OCI-LY3 (cell line): ENCODE results near the gene KRIT1.

Experiments used
- H2AFZ ChIP-seq: fragments of 200-600, 300-600 bp; shearing (Covaris generic); 2 replicates; pipeline ENCODE4 v1.6.0; 2014; ENCODE audit warnings: antibody characterized with exemption, low read depth, low read length
- H3K27ac ChIP-seq: fragments of 200-600, 300-600 bp; sonication (generic); 2 replicates; pipeline ENCODE4 v1.5.1; 2014; ENCODE audit warnings: mild to moderate bottlenecking, low read length, moderate library complexity, mixed read lengths
- H3K27me3 ChIP-seq: fragments of 200-600, 300-600 bp; sonication (generic); 2 replicates; pipeline ENCODE4 v1.6.1; 2014; ENCODE audit warnings: low read depth, low read length, mixed read lengths
- H3K36me3 ChIP-seq: fragments of 200-600, 300-600 bp; sonication (generic); replicated peaks from 2 replicates; pipeline ENCODE3; 2014; ENCODE audit warnings: low read depth, low read length, mixed read lengths
- H3K4me1 ChIP-seq: fragments of 300-600, 200-600 bp; sonication (generic); 2 replicates; pipeline ENCODE4 v1.6.1; 2014; ENCODE audit warnings: low read length, mixed read lengths
- H3K4me2 ChIP-seq: fragments of 200-600, 300-600 bp; sonication (generic); 2 replicates; pipeline ENCODE4 v1.6.1; 2014; ENCODE audit warnings: low read length, mixed read lengths
- H3K4me3 ChIP-seq: fragments of 300-600, 200-600 bp; sonication (generic); 2 replicates; pipeline ENCODE4 v1.5.1; 2014; ENCODE audit warnings: antibody characterized with exemption, mild to moderate bottlenecking, low read length, moderate library complexity
- H3K79me2 ChIP-seq: fragments of 300-600, 200-600 bp; shearing (Covaris generic); 2 replicates; pipeline ENCODE4 v1.6.1; 2014; ENCODE audit warnings: mild to moderate bottlenecking, low read length, mixed read lengths
- H3K9ac ChIP-seq: fragments of 300-600, 200-600 bp; shearing (Covaris generic); 2 replicates; pipeline ENCODE4 v1.6.0; 2014; ENCODE audit warnings: mild to moderate bottlenecking, low read length, moderate library complexity
- H3K9me3 ChIP-seq: fragments of 200-600, 300-600 bp; shearing (Covaris generic); 2 replicates; pipeline ENCODE4 v1.6.1; 2014; ENCODE audit warnings: low read length, mixed read lengths; ENCODE audit not compliant: insufficient read depth
- H4K20me1 ChIP-seq: fragments of 200-600, 300-600 bp; sonication (generic); 2 replicates; pipeline ENCODE4 v1.6.1; 2016; ENCODE audit warnings: low read length, mixed read lengths; ENCODE audit not compliant: insufficient read depth
- EZH2phosphoT487 ChIP-seq: fragments of 200-600 bp; shearing (Covaris generic); IDR thresholded peaks from 2 replicates; pipeline ENCODE4 v1.6.1; 2018; ENCODE audit warnings: antibody characterized with exemption, mixed run types, low read depth
- TF ChIP-seq, protein P1 (sequence below): fragments of 200-600, 300-600 bp; sonication (generic); IDR thresholded peaks from 2 replicates; pipeline ENCODE4 v1.5.1; 2014; ENCODE audit warnings: antibody characterized with exemption, low read length, low read depth

Gene KRIT1

DNA sequence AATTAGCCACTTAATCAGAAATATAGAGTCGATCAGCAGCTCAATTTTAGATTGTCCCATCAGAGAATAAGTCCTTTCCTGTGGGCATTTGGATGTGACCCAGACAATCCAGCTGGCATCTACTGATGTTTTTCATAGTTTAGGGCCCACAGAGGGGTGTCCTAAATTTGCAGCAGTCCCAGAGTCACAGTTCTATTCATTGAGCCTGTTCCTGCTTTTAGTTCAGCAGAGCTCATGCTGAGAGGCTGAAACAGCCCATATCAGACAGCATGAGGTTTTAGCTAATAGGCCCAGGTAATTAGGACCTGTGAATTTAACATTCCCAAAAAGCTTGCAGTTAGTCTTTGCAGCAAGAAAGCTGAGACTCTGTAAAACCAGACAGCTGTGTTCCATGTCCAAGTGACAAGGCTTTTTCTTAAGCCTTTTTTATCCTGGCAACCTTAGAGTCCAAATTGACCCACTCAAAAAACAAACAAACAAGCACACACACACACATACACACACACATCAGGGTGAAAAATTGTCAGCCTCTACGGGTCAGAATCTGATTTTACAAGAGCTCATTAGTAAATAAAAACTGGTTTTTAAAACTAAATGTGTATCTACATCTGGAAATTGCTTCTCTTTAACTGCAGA lies 33.8 kb upstream of the KRIT1 start:
- no peak overlapping the region for H3K4me2 ChIP-seq
- no peak overlapping the region for H3K27ac ChIP-seq
- H3K36me3 ChIP-seq = peaks cover 9% of the 10 kb centered on the region
- H4K20me1 ChIP-seq = no peaks in the 10 kb centered on the region
- H3K79me2 ChIP-seq = peaks cover 15% of the 10 kb centered on the region
- TF ChIP-seq, protein P1, sequence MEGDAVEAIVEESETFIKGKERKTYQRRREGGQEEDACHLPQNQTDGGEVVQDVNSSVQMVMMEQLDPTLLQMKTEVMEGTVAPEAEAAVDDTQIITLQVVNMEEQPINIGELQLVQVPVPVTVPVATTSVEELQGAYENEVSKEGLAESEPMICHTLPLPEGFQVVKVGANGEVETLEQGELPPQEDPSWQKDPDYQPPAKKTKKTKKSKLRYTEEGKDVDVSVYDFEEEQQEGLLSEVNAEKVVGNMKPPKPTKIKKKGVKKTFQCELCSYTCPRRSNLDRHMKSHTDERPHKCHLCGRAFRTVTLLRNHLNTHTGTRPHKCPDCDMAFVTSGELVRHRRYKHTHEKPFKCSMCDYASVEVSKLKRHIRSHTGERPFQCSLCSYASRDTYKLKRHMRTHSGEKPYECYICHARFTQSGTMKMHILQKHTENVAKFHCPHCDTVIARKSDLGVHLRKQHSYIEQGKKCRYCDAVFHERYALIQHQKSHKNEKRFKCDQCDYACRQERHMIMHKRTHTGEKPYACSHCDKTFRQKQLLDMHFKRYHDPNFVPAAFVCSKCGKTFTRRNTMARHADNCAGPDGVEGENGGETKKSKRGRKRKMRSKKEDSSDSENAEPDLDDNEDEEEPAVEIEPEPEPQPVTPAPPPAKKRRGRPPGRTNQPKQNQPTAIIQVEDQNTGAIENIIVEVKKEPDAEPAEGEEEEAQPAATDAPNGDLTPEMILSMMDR = no peak
- TF ChIP-seq EZH2phosphoT487 = no peak
- no peaks in the 10 kb centered on the region for H3K9me3 ChIP-seq
- H3K4me3 ChIP-seq = no peak overlapping the region
- H3K4me1 ChIP-seq = peaks cover 15% of the 10 kb centered on the region
- H3K27me3 ChIP-seq = no peaks in the 10 kb centered on the region
- no peak overlapping the region for H3K9ac ChIP-seq
- H2AFZ ChIP-seq = no peak overlapping the region

DNA sequence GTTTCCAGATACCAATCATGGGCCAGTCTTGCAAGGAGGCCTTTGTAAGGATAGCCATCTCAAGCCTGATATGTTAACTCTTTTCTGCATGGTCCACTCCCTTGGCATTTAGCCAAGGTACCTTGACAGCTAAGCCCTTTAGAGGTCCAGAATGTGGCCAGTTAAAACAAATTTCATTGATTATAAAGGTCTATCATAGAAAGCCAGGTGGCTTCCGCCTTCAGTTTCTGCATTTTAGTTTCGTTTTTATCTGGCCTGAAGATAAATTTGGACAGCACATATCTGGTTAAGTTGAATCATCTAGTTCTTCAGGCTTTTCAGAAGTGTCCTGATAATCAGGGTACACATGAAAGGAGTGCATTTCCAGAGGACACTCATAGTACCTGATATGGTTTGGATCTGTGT lies 30.7 kb upstream of the KRIT1 start:
- Histone ChIP-seq H3K27ac (peak overlapping the region; percentile 64), H3K4me2 (peak overlapping the region; percentile 55), H3K79me2 (peaks cover 19% of the 10 kb centered on the region), H3K9ac (no peak overlapping the region; the same call in 1 of the 2 replicates), H3K4me3 (peak overlapping the region; percentile 17), H3K36me3 (peaks cover 9% of the 10 kb centered on the region), H3K27me3 (no peaks in the 10 kb centered on the region), H3K4me1 (peaks cover 15% of the 10 kb centered on the region), H3K9me3 (no peaks in the 10 kb centered on the region), H2AFZ (no peak overlapping the region), H4K20me1 (no peaks in the 10 kb centered on the region)
- TF ChIP-seq, protein P1 = no peak
- TF ChIP-seq EZH2phosphoT487 = no peak

DNA sequence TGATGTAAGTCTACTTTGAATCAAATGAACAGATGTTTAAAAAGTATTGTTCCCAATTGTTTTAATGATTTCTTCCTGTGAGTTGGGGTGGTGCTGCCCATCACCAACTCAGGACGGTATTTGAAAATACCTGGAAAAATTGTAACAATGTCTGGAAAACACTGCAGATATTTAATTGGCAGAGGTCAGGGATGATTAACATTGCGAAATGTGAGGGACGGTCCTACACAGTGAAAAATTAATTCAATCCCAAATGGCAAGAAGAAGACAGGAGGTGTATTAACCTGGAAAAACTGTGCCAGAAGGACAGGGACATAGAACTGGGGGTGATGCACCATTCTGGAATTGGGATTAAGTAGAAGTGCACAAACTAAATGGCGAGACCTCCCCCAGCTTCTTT lies 29.6 kb upstream of the KRIT1 start:
- peaks cover 19% of the 10 kb centered on the region for H3K79me2 ChIP-seq

DNA sequence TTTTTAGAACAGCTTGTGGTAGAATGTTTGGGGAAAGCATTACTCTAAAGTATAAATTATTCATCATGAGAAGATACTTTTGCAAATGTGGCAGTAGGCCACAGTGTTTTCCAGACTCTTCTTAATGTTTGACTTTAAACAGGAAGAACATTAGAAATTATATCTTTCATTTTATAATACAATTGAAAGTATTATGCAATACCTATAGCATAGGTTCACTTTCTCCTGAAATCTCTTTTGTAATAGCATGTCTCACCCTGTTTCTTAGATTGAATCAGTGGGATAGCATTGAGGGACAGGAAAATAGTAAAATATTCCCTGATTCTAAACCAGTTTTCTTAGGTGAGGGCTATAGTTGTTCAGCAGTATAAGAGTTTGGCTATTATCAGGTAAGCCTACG lies 23.2 kb upstream of the KRIT1 start:
- no peak overlapping the region for H3K4me2 ChIP-seq
- no peaks in the 10 kb centered on the region for H3K4me1 ChIP-seq
- H2AFZ ChIP-seq = no peak overlapping the region
- no peak overlapping the region for H3K9ac ChIP-seq
- peaks cover 4% of the 10 kb centered on the region; the same call in 1 of the 2 replicates for H3K79me2 ChIP-seq
- H3K27ac ChIP-seq = no peak overlapping the region
- H4K20me1 ChIP-seq = no peaks in the 10 kb centered on the region
- no peaks in the 10 kb centered on the region for H3K9me3 ChIP-seq
- H3K36me3 ChIP-seq = no peaks in the 10 kb centered on the region
- H3K4me3 ChIP-seq = no peak overlapping the region
- TF ChIP-seq EZH2phosphoT487 = no peak
- TF ChIP-seq, protein P1 = no peak
- no peaks in the 10 kb centered on the region for H3K27me3 ChIP-seq

More for the DNA sequence above, 29.6 kb upstream of the KRIT1 start:
- H3K27ac ChIP-seq = no peak overlapping the region
- H3K4me2 ChIP-seq = no peak overlapping the region
- no peaks in the 10 kb centered on the region for H4K20me1 ChIP-seq
- peaks cover 15% of the 10 kb centered on the region for H3K4me1 ChIP-seq
- no peak overlapping the region for H2AFZ ChIP-seq
- no peak overlapping the region for H3K4me3 ChIP-seq
- no peak for TF ChIP-seq EZH2phosphoT487
- TF ChIP-seq, protein P1 = no peak
- peaks cover 4% of the 10 kb centered on the region for H3K36me3 ChIP-seq
- no peaks in the 10 kb centered on the region for H3K9me3 ChIP-seq
- H3K27me3 ChIP-seq = no peaks in the 10 kb centered on the region
- H3K9ac ChIP-seq = no peak overlapping the region
